HTERT RPE-1 (cell line): ENCODE measurements around the gene SDR42E2.
"Not testable (repeated sequence)": the region's sequence is repeated elsewhere in the genome, so short reads cannot be mapped to it uniquely, and the experiment has no call there.

ENCODE experiments used
- in situ Hi-C: fragments of 300-500 bp; cut with MboI; formaldehyde crosslinking; loops from 4 replicates; pipeline ENCODE4 v1.14.3; 2020; ENCODE audit warnings: low sequenced_read_pairs

The SDR42E2 gene

GRCh38 chr16:22190776-22191531 lies 28.6 kb downstream of the SDR42E2 start:
- in situ Hi-C loops, result no loop called here

DNA sequence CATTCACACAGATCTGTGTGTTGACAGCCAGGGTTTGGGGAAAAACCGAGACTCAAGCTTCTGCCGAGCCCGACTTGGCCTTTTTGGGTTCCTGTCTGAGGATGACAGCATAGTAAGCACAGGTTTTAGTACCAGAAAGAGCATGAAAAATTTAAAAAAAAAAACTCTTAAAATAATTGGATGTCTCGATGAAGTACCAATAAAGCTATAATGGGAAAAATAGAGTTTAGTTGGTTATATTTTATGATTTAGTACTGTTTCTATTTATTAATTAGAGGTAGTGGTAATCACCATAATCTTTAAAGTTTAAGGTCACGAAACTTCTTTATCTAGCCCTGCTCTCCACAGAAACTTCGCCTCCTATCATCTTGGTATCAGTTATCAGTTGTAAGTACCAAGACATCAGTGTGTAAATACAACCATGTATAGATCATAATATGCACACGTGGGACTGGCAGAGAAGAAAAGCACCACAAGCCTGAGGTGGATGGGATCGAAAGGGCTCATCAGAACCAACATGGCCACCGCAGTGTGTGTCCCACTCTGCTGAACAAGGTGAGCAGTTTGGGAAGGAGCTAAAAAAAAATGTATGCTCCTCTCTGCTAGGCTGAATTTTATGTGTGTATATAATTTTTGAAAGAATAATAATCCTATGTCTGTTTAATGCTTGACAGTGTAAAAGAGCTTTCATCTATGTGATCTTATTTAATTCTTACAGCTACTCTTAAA lies 29.4 kb downstream of the SDR42E2 start:
- in situ Hi-C loops, result no loop called here

- in situ Hi-C loops, result no loop called here
Observed at GRCh38 chr16:22192261-22193062, 30.2 kb downstream of the SDR42E2 start.

DNA sequence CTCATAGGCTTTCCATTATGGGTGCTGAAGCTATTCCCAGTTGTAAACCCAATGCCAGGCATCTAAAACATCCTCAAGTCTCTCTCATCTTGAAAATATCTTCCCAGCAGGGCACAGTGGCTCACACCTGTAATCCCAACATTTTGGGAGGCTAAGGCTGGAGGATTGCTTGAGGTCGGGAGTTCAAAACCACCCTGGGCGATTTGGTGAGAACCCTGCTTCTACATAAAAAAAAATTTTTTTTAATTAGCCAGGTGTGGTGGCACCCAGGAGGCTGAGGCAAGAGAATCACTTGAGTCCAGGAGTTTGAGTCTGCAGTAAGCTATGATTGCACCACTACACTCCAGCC lies 30.7 kb downstream of the SDR42E2 start:
- in situ Hi-C loops, result no loop called here

GRCh38 chr16:22194707-22195444 lies 32.6 kb downstream of the SDR42E2 start:
- in situ Hi-C loops, result no loop called here

- in situ Hi-C loops, result no loop called here
Observed at GRCh38 chr16:22195445-22195694, 33.1 kb downstream of the SDR42E2 start.

DNA sequence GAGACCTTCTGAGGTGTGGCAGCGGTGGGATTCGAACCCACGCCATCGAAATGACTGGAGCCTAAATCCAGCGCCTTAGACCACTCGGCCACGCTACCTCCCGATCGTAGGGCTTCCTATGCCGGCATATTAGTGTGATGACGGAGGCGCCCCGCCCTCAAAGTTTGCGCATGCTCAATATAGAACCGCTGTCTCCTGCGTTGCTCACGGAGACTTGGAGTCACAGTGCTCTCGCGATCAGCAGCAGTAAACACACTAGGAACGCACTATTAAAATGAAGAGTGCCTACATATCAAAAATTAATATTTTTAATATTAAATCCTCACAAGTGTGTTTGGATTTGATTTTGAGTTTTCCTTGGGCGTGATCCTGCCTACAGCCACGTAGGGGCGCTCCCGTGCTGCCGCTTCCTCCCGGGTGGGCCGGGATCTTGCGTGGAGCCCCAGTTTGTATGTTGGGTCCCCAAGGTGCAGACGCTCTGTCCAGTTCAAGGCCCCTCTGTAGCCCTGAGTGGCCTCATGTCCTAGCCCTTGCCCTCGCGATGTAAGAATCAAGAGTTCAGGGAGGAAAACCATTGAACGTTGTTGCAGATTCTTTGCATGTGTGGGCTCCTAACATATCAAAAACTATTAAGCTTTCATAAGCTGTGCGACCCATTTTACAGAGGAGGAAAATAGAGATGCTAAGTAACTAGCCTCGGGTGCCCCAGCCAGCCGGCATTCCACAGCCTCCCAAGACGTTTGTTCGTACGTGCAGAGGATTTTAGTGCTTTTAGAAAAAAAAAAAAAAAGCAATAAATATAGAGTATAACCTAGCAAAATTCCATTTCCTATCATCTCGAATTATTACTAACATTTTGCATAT lies 33.6 kb downstream of the SDR42E2 start:
- in situ Hi-C loops, result no loop called here

DNA sequence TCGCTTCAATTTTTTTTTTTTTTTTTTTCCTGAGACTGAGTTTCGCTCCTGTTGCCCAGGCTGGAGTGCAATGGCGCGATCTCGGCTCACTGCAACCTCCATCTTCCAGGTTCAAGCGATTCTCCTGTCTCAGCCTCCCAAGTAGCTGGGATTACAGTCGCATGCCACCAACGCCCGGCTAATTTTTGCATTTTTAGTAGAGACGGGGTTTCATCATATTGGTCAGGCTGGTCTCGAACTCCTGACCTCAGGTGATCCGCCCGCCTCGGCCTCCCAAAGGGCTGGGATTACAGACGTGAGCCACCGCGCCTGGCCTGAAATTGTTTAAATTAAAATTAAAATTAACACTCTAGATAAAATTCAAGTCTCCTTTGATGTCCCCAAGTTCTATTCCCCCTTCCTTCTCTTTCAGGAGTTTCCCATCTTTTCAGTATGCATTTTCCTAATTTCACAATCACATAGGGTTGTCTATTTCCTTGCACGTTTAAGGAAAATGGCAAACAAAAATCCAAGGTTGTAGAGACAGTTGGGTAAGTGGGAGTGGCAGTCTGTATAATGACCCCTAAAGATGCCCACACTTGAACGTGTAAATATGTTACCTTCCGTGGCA lies 34.4 kb downstream of the SDR42E2 start:
- in situ Hi-C loops, result not testable (repeated sequence)

GRCh38 chr16:22198547-22199293 lies 36.4 kb downstream of the SDR42E2 start:
- in situ Hi-C loops, result no loop called here

DNA sequence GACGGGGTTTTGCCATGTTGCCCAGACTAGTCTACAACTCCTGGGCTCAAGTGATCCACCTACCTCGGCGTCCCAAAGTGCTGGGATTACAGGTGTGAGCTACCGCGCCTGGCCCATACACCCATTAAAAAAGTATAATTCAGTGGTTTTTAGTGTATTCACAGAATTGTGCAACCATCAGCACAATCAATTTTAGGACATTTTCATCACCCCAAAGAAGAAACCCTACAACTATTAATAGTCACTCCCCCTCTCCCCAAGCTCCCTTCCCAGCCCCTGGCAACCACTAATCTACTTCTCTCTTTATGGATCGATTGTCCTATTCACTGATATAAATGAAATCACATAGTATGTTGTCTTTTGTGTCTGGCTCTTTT lies 39.9 kb downstream of the SDR42E2 start:
- in situ Hi-C loops, result no loop called here

- in situ Hi-C loops, result no loop called here
Observed at GRCh38 chr16:22203091-22203490, 40.8 kb downstream of the SDR42E2 start.

DNA sequence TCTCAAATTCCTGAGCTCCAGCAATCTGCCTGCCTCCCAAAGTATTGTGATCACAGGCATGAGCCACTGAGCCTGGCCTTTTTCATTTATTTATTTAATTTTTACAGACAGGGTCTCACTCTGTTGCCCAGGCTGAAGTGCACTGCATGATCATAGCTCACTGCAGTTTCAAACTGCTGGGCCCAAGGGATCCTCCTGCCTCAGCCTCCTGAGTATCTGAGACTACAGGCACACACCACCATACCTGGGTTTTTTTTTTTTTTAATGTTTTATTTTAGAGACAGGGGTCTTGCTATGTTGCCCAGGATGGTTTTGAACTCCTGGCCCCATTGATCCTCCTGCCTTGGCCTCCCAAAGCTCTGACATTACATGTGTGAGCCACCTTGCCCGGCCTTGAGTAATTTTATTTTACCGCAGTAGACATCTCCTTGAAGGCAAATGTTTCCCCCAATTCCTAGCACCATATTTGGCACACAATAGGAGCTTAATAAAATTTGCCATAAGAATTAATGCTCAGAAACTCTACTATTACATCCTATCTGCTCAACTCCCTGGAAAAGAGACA lies 41.9 kb downstream of the SDR42E2 start:
- in situ Hi-C loops, result no loop called here

GRCh38 chr16:22205577-22206012 lies 43.3 kb downstream of the SDR42E2 start:
- in situ Hi-C loops, result no loop called here

- in situ Hi-C loops, result no loop called here
Observed at GRCh38 chr16:22206013-22206841, 43.9 kb downstream of the SDR42E2 start, which contains the start of gene EEF2K. TSS of gene EEF2K (plus strand) at chr16:22206278. CDS start at chr16:22225730, 19,452 bp downstream.

- in situ Hi-C loops, result no loop called here
Observed at GRCh38 chr16:22206842-22207714, 44.8 kb downstream of the SDR42E2 start.

GRCh38 chr16:22207715-22208360 lies 45.5 kb downstream of the SDR42E2 start:
- in situ Hi-C loops, result no loop called here
